Calu3 (cell line): ENCODE measurements around the gene CMYA5. TPM values are rescaled to one million over a fixed set of nuclear protein-coding genes. Genes with fewer than 3 reads are reported as not detected.

Experiments
- BruUV-seq: library from RNA; stranded (reverse); fragments of 400-500 nt; replicated peaks from 2 replicates; lab custom pipeline; 2021; lab: Mats Ljungman, UMichigan
- CTCF ChIA-PET: fragments of 300-600 bp; sonication (Branson Sonifier 250); formaldehyde crosslinking; loops from one replicate; lab custom pipeline; 2022; ENCODE audit warnings: antibody characterized with exemption; lab: Charles Lee
- DNase-seq: peaks from one replicate; pipeline ENCODE4 v3.0.0; 2022
- H3K27ac Mint-ChIP-seq: one replicate; pipeline ENCODE4 v1.8.0; 2022; ENCODE audit warnings: mixed read lengths; ENCODE audit not compliant: unreplicated experiment
- H3K27me3 Mint-ChIP-seq: one replicate; pipeline ENCODE4 v1.8.0; 2022; ENCODE audit warnings: mixed read lengths; ENCODE audit not compliant: unreplicated experiment
- H3K36me3 Mint-ChIP-seq: one replicate; pipeline ENCODE4 v1.8.0; 2022; ENCODE audit warnings: mild to moderate bottlenecking, moderate library complexity, mixed read lengths; ENCODE audit not compliant: insufficient read depth, unreplicated experiment
- H3K4me1 Mint-ChIP-seq: one replicate; pipeline ENCODE4 v1.8.0; 2022; ENCODE audit warnings: mild to moderate bottlenecking, low read depth, mixed read lengths; ENCODE audit not compliant: unreplicated experiment
- H3K4me3 Mint-ChIP-seq: one replicate; pipeline ENCODE4 v1.8.0; 2022; ENCODE audit warnings: mild to moderate bottlenecking, low read depth, moderate library complexity, mixed read lengths; ENCODE audit not compliant: unreplicated experiment
- H3K9me3 Mint-ChIP-seq: one replicate; pipeline ENCODE4 v1.8.0; 2022; ENCODE audit warnings: low read depth, mixed read lengths; ENCODE audit not compliant: unreplicated experiment
- CTCF ChIP-seq: fragments of 200-600 bp; IDR thresholded peaks from one replicate; pipeline ENCODE4 v1.8.0; 2022; ENCODE audit warnings: antibody characterized with exemption; ENCODE audit not compliant: unreplicated experiment
- intact Hi-C: fragments of 100-400 bp; cut with micrococcal nuclease; formaldehyde crosslinking; loops from one replicate; pipeline ENCODE4 v1.10.0; 2022; ENCODE audit not compliant: unreplicated experiment
- total RNA-seq: library from RNA; stranded (reverse); gene quantifications from 2 replicates; pipeline ENCODE4 v1.2.3, GENCODE V29; 2022

The CMYA5 gene
- total RNA-seq, 1 experiment from 2014 or later, result 3.3 TPM

GRCh38 chr5:79731775-79732174 lies 42.1 kb downstream of the CMYA5 start:
- DNase-seq, result no peak
- Mint-ChIP-seq H3K9me3 (no peaks in the 10 kb centered on the region), H3K4me3 (no peak overlapping the region), H3K27ac (no peak overlapping the region), H3K4me1 (peaks cover 17% of the 10 kb centered on the region), H3K36me3 (no peaks in the 10 kb centered on the region), H3K27me3 (peaks cover 66% of the 10 kb centered on the region)
- intact Hi-C loops, result no loop called here
- CTCF ChIA-PET, result interaction anchor here (1.0 kb wide), 1 partner anchor 17 kb away, joined by 3 read pairs; no protein-coding TSS in a partner anchor
- BruUV-seq, result no TSS peak
- TF ChIP-seq CTCF, result no peak

- H3K9me3 Mint-ChIP-seq, result peaks cover 4% of the 10 kb centered on the region
- H3K27ac Mint-ChIP-seq, result no peak overlapping the region
- DNase-seq, result no peak
- TF ChIP-seq CTCF, result no peak
- H3K4me1 Mint-ChIP-seq, result no peaks in the 10 kb centered on the region
- peaks cover 63% of the 10 kb centered on the region for H3K27me3 Mint-ChIP-seq
- no peaks in the 10 kb centered on the region for H3K36me3 Mint-ChIP-seq
- H3K4me3 Mint-ChIP-seq, result no peak overlapping the region
- CTCF ChIA-PET, result no interaction called here
- no TSS peak for BruUV-seq
- intact Hi-C loops, result no loop called here
Measured at GRCh38 chr5:79736528-79737514, 47.2 kb downstream of the CMYA5 start.

GRCh38 chr5:79738349-79738748 lies 48.7 kb downstream of the CMYA5 start:
- H3K27ac Mint-ChIP-seq, result no peak overlapping the region
- H3K4me1 Mint-ChIP-seq, result no peaks in the 10 kb centered on the region
- no peak overlapping the region for H3K4me3 Mint-ChIP-seq
- no peak for TF ChIP-seq CTCF
- DNase-seq, result no peak
- BruUV-seq, result no TSS peak
- no peaks in the 10 kb centered on the region for H3K36me3 Mint-ChIP-seq
- CTCF ChIA-PET, result no interaction called here
- intact Hi-C loops, result no loop called here
- peaks cover 56% of the 10 kb centered on the region for H3K27me3 Mint-ChIP-seq
- peaks cover 4% of the 10 kb centered on the region for H3K9me3 Mint-ChIP-seq

- no peak for DNase-seq
- no peak for TF ChIP-seq CTCF
- no TSS peak for BruUV-seq
- Mint-ChIP-seq H3K4me3 (no peak overlapping the region), H3K36me3 (no peaks in the 10 kb centered on the region), H3K9me3 (peaks cover 4% of the 10 kb centered on the region), H3K27me3 (peaks cover 14% of the 10 kb centered on the region), H3K27ac (no peak overlapping the region), H3K4me1 (no peaks in the 10 kb centered on the region)
- intact Hi-C loops, result no loop called here
- CTCF ChIA-PET, result interaction anchor here (0.8 to 1.0 kb wide), 2 partner anchors 40 to 139 kb away, joined by 3 to 6 read pairs; no protein-coding TSS in a partner anchor
Measured at GRCh38 chr5:79742549-79743136, 53.0 kb downstream of the CMYA5 start.
